HG02763 (cell line): Measurements from ENCODE around the gene APBA1.
"Not testable (repeated sequence)": the region's sequence is repeated elsewhere in the genome, so short reads cannot be mapped to it uniquely, and the experiment has no call there.

ENCODE experiments used
- ATAC-seq: cut with Tn5 transposase; IDR thresholded peaks from one replicate; pipeline ENCODE4 v1.9.1; 2021; ENCODE audit warnings: mild to moderate bottlenecking, moderate library complexity; ENCODE audit not compliant: unreplicated experiment

APBA1 gene

DNA sequence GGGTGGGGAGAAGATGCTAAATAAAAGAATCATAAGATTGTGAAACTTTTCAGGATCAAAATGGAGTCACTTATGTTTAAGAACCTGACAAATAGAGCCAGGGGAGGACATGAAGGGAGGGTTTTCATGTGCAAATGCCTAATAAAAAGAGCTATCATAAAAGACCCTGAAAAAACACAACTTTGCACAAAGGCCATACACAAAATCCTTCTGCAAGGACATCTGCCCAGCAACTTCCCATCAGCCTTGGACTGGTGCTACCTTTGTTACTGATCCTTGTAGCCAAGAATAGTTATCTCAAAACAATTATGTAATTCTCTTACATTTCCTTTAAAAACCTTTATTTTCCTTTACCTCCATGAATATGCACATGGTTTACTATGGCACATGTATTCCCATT lies 63.0 kb downstream of the APBA1 start:
- no peak for ATAC-seq

DNA sequence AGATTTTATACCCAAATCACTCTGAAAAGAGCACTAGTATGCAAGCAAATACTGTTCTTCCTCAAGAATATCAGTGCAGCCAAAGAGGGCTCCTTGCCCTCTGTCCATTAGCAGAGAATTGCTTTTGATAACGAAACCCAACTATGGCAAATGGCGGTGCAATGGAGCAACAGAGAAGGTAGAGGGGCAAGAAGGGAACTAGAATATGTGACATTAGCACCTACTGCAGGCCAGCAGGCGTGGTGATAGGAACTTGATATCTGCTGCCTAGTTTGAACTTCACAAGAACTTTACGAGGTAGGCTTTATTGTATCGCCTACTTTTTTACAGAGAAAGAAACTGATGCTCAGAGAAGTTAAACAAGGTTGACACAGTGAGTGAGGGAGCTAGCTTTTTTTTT lies 66.1 kb downstream of the APBA1 start:
- ATAC-seq = no peak

DNA sequence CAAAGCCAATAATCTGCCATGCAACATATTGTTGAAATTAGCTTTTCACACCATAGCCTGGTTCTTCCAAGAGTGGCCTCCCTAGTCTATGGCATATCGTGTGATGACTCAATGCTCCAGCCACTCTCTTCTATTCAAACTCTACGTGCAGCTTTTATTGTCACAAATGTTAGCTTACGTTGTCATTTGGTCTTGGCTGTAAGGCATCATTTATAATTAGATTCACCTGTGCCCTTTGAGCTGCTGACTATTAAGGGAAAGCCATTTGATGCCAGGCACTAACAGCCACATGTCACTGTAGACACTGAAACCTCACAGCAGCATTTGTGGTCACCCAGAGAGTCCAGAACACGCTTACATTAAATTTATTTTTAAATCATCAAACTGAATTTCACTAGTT lies 66.8 kb downstream of the APBA1 start:
- ATAC-seq = no peak

DNA sequence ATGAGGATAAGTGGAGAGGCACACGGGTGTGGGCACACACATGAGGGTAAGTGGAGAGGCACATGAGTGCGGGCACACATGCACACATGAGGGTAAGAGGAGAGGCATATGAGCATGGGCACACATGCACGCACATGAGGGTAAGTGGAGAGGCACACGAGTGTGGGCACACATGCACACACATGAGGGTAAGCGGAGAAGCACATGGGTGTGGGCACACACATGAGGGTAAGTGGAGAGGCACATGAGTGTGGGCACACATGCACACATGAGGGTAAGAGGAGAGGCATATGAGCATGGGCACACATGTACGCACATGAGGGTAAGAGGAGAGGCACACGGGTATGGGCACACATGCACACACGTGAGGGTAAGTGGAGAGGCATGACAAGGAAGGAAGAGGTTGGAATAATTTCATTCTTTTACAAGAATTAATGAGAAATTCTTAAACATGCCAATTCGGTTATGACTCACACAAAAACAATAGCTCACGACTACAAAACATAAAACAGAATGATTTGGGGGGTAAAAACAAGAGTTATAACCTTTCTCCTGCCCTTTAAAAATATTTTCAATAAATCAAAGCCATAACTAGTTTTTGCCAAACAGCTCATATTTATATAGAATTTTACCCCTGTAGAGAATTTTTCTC lies 67.5 kb downstream of the APBA1 start:
- no peak for ATAC-seq

DNA sequence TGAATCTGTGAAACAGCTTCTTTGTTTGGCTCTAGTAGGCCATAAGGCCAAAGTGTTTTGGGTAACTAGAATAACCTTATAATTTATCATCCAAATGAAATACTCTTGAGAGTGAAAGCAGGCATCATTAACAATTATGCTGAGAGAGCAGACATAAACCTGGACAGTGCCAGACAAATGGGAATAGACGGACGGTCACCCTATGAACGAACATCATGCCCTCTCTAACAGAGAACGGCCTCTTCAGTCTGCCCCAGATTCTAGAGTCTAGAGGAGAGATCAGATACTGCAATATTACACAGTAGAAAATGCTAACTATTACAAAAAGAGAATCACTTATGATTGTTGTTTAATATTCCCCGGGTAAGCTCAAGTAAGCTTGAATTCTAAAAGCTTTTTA lies 68.5 kb downstream of the APBA1 start:
- ATAC-seq = no peak

DNA sequence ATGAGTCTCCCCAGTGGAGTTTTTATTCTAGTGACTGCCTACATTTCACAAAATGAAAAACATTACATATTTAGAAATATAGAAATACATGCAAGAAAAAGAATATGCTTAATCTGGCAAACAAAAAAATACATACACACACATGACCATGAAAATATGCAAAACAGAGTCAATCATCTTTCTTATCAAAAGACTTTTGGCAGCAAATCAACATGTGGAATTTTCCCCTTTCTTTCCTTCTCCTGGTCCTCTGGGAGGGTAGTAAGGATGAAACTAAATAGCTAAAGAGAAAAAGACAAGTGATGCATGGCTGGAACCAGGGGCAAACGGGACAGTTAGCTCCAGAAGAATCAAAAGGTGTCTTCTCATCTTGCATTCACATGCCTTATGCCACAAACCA lies 69.4 kb downstream of the APBA1 start:
- no peak for ATAC-seq

DNA sequence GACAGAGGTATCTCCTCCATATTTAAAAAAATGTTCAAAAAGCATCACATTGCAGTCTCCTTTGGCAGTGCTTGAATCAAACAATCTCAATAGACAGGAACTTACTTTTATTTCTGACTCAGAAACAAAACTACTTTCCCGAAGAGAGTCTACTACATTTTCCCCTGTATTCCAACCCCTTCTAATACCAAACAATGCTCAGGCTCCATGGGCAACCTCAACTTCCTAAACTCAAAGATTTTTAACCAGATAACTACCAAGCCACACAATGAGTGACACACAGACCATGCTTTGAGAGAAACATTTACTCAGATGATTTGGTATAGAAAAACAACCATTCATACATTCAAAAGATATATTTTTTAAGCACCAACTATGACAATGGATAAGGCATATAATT lies 70.5 kb downstream of the APBA1 start:
- ATAC-seq = no peak

DNA sequence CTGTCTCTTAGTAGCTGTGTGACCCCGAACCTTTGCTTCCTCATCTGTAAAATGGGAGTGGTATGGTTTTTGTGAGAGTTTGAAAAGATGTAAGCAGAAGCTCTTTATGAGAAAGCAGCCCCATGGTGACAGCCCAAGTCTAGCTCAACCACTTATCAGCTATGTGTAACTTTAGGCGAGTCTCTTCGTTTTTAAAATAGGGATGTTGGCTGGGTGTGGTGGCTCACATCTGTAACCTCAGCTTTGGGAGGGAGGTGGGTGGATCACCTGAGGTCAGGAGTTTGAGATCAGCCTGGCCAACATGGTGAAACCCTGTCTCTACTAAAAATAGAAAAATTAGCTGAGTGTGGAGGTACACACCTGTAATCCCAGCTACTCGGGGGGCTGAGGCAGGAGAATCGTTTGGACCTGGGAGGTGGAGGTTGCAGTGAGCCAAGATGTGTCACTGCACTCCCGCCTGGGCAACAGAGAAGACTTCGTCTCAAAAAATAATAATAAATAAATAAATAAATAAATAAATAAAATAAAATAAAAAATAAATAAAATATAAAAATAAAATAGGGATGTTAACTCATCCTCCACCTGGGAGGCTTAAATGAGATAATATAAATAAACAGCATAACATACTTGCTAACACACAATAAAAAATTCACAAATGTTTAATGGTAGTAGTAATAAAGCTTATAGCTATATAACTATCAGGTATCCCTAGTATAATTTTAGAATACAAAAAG lies 71.7 kb downstream of the APBA1 start:
- no peak for ATAC-seq

DNA sequence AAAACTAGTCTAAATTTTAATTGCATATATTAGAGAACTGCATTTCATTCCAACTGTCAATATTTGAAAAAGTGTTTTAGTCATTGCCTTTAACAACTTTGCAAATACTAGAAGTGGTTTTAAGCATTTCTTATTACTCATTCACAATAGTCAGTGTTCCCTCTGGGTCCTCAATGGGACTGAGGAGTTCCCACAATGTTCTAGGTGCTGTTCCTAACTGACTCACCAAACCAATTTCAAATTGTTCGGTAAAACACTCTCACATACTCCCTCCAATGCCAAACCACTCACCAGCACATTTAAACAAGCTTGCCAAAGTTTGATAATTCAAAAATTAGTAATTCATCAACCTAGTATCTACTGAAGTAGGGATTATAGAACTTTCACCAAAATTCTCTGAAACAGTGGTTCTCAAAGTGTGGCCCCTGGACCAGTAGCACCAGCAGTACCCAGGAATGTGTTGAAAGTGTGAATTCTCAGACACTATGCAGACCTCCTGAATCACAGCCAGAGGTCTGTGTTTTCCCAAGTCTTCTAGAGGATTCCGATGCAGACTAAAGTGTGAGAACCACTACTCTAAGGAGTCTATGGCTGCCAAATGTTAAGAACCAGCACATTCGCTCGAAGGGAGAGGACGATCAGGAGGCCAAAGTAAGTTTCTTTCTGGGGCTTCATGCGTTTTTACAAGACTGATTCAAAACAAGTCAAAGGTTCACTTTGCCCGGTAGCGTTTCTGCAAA lies 72.8 kb downstream of the APBA1 start:
- no peak for ATAC-seq

DNA sequence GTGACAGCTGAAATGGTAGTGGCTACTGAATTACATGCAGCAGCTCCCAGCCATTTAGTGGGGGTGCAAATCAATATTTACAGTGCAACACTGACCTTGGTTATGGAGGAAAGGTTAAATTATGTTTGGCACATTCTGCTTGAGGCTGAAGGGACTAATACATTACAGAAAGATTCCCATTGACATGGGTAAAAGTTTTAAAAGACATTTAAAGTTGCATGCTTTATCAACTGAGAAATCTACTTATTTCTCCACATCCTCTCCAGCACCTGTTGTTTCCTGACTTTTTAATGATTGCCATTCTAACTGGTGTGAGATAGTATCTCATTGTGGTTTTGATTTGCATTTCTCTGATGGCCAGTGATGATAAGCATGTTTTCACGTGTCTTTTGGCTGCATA lies 75.3 kb downstream of the APBA1 start:
- ATAC-seq = not testable (repeated sequence)

DNA sequence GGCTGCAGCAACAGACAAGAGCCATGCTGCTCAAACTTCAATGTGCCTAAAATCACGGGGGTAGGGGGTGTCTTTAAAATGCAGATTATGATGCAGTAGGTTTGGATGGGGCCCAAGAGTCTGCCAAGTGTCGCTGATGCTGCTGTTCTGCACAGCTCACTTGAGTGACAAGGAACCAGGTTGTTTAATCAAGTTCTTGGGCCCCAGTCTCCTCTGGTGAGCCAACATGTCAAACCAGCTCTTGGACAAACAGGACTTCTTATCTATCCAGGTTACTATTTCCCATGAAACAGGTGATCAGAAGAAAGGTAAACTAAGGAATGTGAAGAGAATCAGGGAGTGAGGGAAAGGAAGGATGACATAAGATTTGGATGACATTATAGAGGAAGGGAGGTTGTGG lies 78.0 kb downstream of the APBA1 start:
- ATAC-seq = no peak

DNA sequence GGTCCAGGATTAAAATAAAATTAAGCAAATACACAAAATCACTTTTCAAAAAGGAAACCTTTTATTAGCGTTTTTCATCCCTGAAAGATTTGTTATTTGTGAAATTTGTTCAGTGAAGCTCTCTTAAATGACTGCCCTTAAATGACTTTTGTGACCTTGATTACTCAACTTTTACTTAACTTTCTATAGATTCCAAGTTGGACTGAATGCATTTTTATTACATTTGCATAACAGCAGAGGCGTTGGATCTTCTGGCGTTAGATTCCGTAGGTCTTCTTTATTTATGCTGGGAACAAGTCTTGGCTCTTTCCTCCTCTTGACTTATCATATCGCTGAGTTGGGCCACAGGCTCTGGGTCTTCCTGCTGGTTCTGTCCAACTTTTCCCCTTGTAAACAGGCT lies 78.4 kb downstream of the APBA1 start:
- ATAC-seq = no peak

DNA sequence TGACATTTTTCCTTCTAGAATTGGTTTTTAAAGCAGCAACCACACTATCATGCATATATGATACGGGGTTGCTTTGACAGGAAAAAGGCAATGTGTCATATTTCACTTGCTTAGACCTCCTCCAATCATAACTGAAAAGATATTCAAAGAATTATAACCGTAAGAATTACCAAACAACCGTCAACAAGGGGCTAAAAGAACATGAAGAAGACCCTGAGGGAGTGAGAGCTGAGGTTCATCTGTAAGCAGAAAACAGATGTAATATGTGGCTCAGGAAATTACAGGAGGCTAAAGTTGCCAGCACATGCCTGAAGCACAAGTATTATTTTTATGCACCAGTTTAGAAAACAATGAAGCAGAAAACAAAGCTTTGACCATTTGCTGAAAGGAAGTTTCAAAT lies 78.9 kb downstream of the APBA1 start:
- no peak for ATAC-seq

DNA sequence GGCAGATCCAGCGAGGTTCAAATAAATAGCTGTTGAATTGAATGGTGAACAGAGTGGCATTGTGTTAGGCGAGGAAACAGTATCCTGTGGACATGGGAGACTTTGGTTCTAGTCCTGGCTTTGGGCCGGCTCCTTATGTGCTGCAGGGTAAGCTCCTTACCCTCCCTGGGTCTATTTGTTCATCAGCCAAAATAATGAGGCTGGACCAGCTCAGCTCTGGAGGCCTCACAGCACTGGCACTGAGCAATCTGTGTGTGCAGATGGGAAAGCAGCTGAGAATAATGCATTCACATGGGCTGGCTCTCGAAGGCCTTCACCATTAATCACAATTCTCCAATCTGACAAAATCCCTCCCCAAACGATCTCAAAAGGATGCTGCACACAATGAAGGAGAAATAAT lies 81.9 kb downstream of the APBA1 start:
- ATAC-seq = no peak

DNA sequence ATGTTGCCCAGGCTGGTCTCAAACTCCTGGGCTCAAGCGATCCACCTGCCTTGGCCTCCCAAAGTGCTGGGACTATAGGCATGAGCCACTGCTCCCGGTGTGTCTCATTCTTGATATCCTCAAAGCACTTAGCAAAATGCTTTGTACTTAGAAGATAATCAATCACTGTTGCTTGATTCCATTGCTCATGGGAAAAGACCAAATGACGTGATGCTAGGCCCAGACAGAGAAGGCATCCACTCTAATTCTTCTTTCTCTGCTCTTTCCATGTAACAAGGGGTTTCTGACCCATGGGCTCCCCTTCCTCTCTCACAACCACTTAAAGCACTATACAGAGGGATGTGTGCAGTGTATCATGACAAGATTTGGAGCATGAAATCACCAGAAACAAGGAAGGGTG lies 83.0 kb downstream of the APBA1 start:
- ATAC-seq = no peak

DNA sequence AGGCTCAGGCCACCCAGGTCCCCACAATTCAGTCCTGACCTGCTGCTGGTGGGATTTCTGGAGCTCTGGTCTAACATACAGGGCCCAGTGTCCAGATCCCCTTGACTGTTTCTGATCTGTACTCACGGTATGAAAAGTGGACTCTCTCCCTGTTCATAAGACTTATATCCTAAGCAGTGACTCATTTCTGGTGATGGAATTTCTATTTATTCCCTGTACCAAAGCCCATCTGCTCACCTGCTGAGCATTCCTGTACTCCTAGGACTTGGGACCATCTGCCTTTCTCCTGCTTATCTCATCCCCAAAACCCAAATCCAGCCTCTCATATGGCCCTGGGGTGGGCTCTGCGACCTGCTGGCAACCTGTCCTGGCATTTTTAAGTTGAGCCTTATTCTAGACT lies 86.6 kb downstream of the APBA1 start:
- ATAC-seq = no peak

DNA sequence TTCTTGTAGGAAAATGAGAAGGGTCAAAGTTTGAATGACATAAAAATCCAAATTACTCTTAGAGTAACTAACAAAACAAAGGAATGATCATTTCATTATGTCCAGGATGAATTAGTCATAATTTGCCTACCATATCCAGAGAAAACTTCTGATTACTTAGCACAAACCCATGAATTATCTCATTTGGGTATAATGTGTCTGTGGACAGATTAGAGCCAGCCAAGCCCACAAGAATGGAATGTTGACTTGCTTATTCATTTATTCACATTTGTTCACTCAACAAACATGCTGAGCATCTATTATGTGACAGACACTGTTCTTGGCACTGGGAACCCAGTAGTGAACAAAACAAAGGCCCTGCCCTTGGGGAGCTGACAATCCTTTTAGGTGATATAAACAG lies 87.4 kb downstream of the APBA1 start:
- no peak for ATAC-seq

DNA sequence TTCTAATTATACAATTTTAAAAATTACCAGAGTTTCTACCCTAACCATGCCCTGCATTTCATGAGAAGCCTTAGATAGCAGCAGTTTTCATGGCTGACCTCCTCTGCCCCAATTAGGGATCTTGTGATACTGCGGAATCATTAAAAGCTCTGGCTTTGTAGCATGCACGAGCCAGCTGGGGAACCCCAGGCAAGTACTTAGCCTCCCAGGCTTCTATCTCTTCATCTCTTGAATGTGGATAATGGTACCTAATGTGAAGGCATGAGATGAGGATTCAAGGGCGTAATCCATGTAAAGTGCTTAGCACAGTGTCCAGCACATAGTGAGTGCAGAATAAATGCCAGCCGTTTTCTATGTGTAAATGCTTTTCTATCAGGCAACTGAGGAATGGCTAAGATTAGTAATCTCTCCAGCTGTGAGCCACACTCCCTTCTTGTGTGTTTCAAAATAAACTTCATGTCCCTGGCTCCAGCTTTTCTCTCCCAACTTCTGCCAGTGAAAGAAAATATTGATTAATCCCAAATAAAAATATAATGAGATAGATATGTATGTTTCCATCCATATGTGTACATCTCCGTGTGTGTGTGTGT lies 88.4 kb downstream of the APBA1 start:
- ATAC-seq = no peak

DNA sequence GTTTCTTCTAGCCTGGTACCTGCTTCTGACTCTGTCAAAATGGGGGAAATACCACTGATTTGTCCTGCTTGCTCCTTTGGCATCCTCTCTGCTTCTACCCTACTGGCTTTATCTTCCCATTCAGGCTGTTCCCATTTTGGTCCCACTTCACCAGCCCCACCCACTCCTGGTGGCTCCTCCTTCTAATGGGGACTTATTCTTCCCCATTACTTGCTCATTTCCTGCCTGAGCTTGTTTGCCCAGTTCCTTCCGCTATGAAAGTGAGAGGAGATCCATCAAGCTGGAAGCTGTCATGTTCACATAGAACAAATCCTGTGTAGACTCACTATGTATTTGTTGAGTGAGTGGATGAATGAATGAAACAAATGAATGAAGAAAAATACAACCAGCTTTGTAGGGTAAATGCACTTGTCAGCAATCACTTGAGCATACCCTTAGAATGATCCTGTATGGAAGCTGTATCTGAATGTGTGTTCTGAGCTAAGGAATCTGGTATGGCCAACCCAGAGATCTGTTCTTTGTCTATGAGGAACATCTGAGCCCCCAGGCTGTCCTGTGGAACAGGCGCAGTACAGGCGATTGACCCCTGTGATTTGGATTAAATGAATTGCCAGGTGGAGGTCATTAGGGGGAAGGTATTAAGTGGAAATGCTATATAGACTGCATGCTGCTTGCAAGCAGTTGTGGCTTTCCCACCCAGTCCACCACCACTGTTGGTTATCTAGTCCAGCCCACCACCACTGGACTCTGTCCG lies 89.5 kb downstream of the APBA1 start:
- no peak for ATAC-seq

DNA sequence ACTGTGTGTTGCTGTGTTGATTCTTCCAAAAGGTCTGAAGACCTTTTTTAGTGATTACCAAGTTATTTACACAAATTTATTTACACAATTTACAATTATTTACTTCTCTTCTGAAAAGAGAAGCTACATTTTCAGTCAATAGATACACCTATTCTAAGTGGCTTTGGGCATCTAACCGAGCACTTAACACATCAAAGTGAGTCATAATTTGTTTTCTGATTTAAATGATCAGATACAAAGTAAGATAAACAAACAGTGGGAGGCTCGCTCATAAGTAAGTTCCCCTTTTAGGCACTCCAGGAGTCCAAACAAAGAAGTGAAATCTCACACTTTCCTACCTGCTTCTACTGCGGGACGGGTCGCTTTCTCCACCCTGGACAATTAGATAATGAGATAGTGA lies 90.2 kb downstream of the APBA1 start:
- no peak for ATAC-seq

DNA sequence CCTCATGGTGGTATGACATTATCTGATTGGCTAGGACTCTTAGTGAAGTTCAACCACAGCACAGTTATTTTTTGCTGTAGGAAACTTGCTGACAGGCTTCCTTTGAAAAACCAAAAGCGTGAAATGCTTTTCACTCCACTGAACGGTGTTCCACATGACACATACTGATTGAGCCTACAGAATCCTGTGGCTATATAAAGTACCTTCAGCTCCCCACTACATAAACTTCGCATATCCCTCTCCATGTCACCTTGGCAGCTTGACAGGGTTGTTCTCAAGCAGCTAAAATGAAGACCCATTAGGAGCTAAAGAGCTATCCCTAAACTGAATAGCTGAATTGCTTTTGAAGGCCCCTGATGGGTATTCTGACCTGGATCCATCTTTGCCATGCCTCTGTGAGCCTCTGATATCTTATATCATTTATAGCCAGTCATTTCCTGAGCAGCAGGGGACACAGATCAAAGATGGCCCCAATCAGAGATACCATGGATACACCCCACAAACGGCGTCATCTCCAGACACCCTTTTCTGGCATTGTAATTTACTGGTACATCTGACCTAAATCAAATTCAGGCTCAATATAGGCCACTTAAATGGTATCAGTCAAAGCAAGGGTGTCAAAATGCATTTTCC lies 91.5 kb downstream of the APBA1 start:
- no peak for ATAC-seq
